Measurements from ENCODE around the gene CRLF2. TPM values are rescaled to one million over a fixed set of nuclear protein-coding genes. Genes with fewer than 3 reads are reported as not detected.
"Not testable (repeated sequence)": the region's sequence is repeated elsewhere in the genome, so short reads cannot be mapped to it uniquely, and the experiment has no call there.

Gene CRLF2
- total RNA-seq, 1 experiment from 2014 or later = not detected

GRCh38 chrX:1159548-1159947 is 52.9 kb downstream of the CRLF2 start:
- H3K9me3 Mint-ChIP-seq (ENCODE audit: unreplicated experiment) = peaks cover 38% of the 10 kb centered on the region
- no peak overlapping the region for H3K4me3 Mint-ChIP-seq (ENCODE audit: unreplicated experiment)
- no peaks in the 10 kb centered on the region for H3K27me3 Mint-ChIP-seq (ENCODE audit: insufficient read depth, unreplicated experiment)
- TF ChIP-seq CTCF (IDR thresholded peaks at IDR 0.05; ENCODE audit: unreplicated experiment) = no peak
- BruUV-seq (replicated peaks) = no TSS peak
- H3K27ac Mint-ChIP-seq (ENCODE audit: low read depth, unreplicated experiment) = no peak overlapping the region
- CTCF ChIA-PET = no interaction called here
- no peak for DNase-seq (ENCODE audit: unreplicated experiment)
- no peaks in the 10 kb centered on the region for H3K4me1 Mint-ChIP-seq (ENCODE audit: insufficient read depth, unreplicated experiment)
- peaks cover 6% of the 10 kb centered on the region for H3K36me3 Mint-ChIP-seq (ENCODE audit: insufficient read depth, unreplicated experiment)
- POLR2A ChIA-PET = no interaction called here
- intact Hi-C loops (cut with micrococcal nuclease) = loop anchor here (5.0 kb wide), 1 partner anchor 837 kb away; no protein-coding TSS in a partner anchor

- H3K4me1 Mint-ChIP-seq (ENCODE audit: insufficient read depth, unreplicated experiment); H3K27me3 Mint-ChIP-seq (ENCODE audit: insufficient read depth, unreplicated experiment); H3K36me3 Mint-ChIP-seq (ENCODE audit: insufficient read depth, unreplicated experiment); H3K4me3 Mint-ChIP-seq (ENCODE audit: unreplicated experiment); CTCF ChIA-PET; BruUV-seq (replicated peaks); POLR2A ChIA-PET; H3K27ac Mint-ChIP-seq (ENCODE audit: low read depth, unreplicated experiment); DNase-seq (ENCODE audit: unreplicated experiment): not testable (repeated sequence)
- intact Hi-C loops (cut with micrococcal nuclease) = loop anchor here (5.0 kb wide), 1 partner anchor 835 kb away; no protein-coding TSS in a partner anchor
- H3K9me3 Mint-ChIP-seq (ENCODE audit: unreplicated experiment) = peaks cover 20% of the 10 kb centered on the region
Measured at GRCh38 chrX:1156681-1157455, 55.6 kb downstream of the CRLF2 start.

GRCh38 chrX:1153940-1154339 is 58.5 kb downstream of the CRLF2 start:
- Mint-ChIP-seq H3K4me3 (ENCODE audit: unreplicated experiment) (no peak overlapping the region), H3K4me1 (ENCODE audit: insufficient read depth, unreplicated experiment) (no peaks in the 10 kb centered on the region), H3K27me3 (ENCODE audit: insufficient read depth, unreplicated experiment) (peaks cover 22% of the 10 kb centered on the region), H3K36me3 (ENCODE audit: insufficient read depth, unreplicated experiment) (no peaks in the 10 kb centered on the region), H3K9me3 (ENCODE audit: unreplicated experiment) (peaks cover 17% of the 10 kb centered on the region), H3K27ac (ENCODE audit: low read depth, unreplicated experiment) (no peak overlapping the region)
- intact Hi-C loops (cut with micrococcal nuclease) = no loop called here
- ChIA-PET POLR2A (no interaction called here), CTCF (no interaction called here)
- TF ChIP-seq CTCF (IDR thresholded peaks at IDR 0.05; ENCODE audit: unreplicated experiment) = no peak
- BruUV-seq (replicated peaks) = no TSS peak
- no peak for DNase-seq (ENCODE audit: unreplicated experiment)

- BruUV-seq (replicated peaks) = no TSS peak
- intact Hi-C loops (cut with micrococcal nuclease) = no loop called here
- Mint-ChIP-seq H3K27me3 (ENCODE audit: insufficient read depth, unreplicated experiment) (peaks cover 22% of the 10 kb centered on the region), H3K36me3 (ENCODE audit: insufficient read depth, unreplicated experiment) (no peaks in the 10 kb centered on the region), H3K4me3 (ENCODE audit: unreplicated experiment) (no peak overlapping the region), H3K9me3 (ENCODE audit: unreplicated experiment) (peaks cover 17% of the 10 kb centered on the region), H3K4me1 (ENCODE audit: insufficient read depth, unreplicated experiment) (no peaks in the 10 kb centered on the region), H3K27ac (ENCODE audit: low read depth, unreplicated experiment) (no peak overlapping the region)
- no peak for DNase-seq (ENCODE audit: unreplicated experiment)
- POLR2A ChIA-PET = no interaction called here
- TF ChIP-seq CTCF (IDR thresholded peaks at IDR 0.05; ENCODE audit: unreplicated experiment) = no peak
- CTCF ChIA-PET = no interaction called here
Measured at GRCh38 chrX:1152090-1152489, 60.4 kb downstream of the CRLF2 start.

Data from MCF 10A (cell line).